ENCODE results near the gene SNRPD3. TPM values are rescaled to one million over a fixed set of nuclear protein-coding genes. Genes with fewer than 3 reads are reported as not detected.

SNRPD3 gene
- total RNA-seq (2022; extraction: Qiagen RNA extraction): 143 to 245 TPM (median 148 TPM) in 5 replicates

DNA sequence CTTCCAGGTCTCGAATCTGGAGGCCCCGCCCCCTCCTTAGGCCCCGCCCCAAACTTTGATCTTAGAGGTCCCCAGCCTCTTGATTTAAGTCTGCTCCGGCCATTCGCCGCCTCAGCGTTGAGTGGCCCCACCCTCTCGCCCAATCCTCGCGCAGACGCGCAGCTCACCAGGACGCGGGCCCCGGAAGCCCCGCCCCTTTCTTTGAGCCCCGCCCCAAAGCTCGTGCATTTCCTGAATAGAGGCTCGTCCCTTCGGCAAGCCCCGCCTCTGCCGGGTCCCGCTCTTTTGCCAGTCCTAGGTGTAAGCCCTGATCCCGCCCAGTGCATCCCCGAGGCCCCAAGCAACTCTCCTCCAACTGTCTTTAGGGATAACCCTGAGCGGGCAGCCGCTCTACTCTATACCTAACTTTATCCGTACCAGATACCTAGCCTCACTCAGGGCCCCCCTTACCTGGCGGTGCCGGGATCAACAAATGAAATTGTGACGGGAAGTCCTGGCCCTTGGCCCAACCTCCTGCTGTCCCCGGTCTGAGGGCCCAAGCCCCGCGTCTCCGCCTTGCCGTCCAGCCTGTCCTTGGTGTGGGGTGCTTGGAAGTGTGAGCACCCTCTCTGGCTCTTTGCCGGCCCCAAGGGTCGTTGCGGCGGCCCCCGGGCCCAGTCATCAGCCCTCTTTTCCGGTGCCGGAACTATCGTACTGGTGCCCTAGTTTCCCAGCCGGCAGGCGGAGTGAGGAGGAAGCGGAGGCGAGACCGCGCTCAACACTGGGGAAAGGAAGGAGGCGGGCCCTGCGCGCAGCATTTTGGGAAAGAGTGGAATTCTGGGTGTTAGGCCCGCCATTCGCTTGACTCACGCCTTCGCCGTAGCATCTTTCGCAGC is at the start of gene SNRPD3:
Gene SNRPD3 (plus strand): TSS at position 835 of the 875 bp plus-strand sequence. CDS start 1,676 bp downstream, outside the sequence.

DNA sequence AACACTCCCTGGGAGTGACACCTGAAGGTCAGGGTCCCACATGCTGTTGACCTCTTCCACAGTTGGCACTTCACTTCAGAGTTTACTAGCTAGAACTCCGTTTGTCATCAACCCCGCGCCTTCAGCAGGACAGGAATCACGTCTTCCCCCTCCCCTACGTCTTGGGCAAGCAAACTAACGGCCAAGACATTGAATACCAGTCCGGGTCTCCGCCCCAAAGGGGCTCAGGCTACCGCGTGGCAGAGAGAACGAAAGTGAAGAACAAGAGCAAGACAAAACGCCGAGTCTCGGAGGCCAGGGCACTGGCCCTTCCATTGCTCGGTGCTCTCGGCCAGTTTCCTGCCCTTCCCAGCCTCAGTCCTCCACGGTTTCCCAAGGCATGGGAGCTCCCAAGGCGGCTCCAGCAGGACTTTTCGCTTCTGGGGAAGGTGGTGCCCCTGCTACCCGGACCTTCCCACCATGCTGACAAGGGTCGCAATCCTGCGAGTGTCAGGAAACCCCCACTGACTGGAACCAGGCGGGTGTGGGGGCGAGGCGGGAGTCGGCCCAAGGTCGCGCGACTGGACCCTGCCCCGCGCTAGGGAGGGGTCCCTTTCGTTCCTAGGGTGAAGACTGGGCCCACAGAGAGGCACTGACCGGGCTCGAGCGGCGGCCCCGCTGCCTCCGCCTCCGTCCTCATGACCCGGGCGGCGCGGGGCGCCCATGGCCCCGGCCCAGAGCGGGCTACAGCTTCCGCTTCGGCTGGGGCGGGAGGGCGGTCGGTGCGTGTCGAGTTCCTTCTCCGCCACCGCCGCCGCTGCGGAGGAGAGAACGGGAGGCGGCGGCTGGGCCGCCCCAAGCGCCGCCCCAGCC is 1.3 kb upstream of the SNRPD3 start, which contains the start of gene GUCD1:
Gene GUCD1 (minus strand): TSS at position 826 of the 852 bp plus-strand sequence. CDS start 147 bp downstream, at position 679.

DNA sequence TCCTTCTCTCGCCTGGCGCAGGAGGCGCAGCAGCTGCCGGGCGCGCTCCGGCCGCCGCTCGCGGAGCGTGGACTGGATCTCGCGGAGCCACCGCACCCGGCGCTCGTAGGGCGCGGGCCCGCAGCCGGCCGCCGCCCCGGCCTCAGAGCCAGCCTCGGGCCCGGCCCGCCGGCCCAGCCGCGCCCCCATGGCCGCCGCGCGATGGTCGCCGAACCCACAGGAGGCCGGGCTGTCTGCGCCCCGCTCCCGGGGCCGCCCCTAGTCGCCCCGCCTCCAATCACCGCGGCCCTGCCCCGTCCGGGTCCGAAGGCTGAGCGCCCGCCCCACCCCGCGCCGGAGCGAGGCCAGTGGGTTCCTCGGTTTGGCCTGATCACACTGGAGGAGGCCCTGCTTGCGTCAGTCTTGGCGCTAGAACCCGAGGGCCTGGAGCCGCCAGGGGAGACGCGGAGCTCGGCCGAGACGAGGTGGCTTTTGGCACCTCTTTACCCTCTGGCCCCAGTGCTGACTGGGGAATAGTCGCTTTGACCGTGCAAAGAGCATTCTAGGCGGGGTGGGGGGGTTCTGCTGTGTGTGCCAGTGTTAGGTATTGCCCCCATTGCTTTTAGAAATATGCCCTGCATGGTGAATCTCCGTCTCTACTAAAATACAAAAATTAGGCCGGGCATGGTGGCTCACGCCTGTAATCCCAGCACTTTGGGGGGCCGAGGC is 37.2 kb downstream of the SNRPD3 start, which contains the start of gene LRRC75B:
Gene LRRC75B (minus strand): TSS at position 223 of the 708 bp plus-strand sequence. CDS start 34 bp downstream, at position 189.

DNA sequence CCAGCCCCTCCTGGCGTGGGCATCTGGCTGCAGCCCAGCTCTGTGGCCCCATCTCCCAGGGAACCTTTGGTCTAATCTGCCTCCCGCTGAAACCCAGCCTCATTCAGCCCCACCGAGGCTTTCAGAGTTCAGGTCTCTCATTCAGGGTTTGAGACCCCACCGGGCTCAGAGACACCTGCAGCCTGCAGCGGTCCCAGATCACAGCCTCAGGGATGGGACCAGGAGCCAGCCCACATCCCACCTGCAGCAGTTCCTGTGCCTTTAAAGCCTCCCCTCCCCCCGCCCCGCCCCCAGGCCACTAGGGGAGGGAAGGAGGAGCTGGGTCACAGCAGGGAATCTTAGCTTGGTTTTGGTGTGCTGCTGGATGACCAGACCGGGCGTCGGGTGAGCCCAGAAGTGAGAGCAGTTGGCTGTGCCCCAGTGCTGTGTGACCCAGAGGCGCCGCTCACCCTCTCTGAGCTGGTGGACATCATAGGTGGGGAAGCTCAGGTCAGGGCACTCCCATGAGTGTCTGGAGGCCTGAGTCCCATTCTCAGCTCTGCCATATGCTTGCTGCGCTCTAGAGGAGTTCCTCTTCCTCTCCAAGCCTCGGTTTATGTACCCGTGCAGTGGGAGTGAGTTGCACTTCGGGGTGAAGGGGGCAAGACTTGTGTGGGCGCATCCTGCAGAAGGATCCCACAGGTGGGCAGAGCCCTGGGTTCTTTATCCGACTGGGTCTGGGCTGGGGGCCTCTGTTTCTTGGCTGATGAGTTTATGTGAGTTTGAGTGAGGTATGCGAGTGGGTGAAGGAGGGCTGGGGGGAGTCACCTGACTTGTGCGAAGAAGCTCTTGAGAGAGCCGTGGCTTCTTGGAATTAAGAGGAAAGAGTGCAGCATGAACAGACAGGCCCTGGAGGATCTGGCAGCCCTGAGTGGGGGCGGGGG is 47.3 kb downstream of the SNRPD3 start, which contains the start of gene GGT1:
Gene GGT1 (plus strand): TSS at position 347 of the 923 bp plus-strand sequence. CDS start 7,889 bp downstream, outside the sequence.

Other genes starting within 250 kb of the SNRPD3 start
- 0.42 to 0.92 TPM (median 0.70 TPM) in 5 replicates for gene ADORA2A, start 128.4 kb upstream of the SNRPD3 start, total RNA-seq (2022; extraction: Qiagen RNA extraction)
- gene UPB1, start 60.7 kb upstream of the SNRPD3 start, total RNA-seq (2022; extraction: Qiagen RNA extraction): 0.08 TPM in 1 of 5 replicates, not detected in the others
- 46.6 to 55.4 TPM (median 48.5 TPM) in 5 replicates for gene GUCD1, start 861 bp upstream of the SNRPD3 start, total RNA-seq (2022; extraction: Qiagen RNA extraction)
- gene LRRC75B, start 37.1 kb downstream of the SNRPD3 start, total RNA-seq (2022; extraction: Qiagen RNA extraction): 5.0 to 9.0 TPM (median 8.2 TPM) in 5 replicates
- 88.6 to 112 TPM (median 103 TPM) in 5 replicates for gene GGT1, start 47.2 kb downstream of the SNRPD3 start, total RNA-seq (2022; extraction: Qiagen RNA extraction)
- gene PIWIL3, start 218.7 kb downstream of the SNRPD3 start, total RNA-seq (2022; extraction: Qiagen RNA extraction): not detected in 5 replicates

All from A549 treated with AZD2906 at 1 μM for 4 hours (cell line).